HEK293 (cell line): ENCODE measurements around the gene TUBB2B.

Experiments used
- GLIS1 ChIP-seq: fragments of 450-650 bp; formaldehyde crosslinking; IDR thresholded peaks from 2 replicates; pipeline ENCODE4 v1.5.1; 2016; ENCODE audit warnings: missing biosample characterization, missing genetic modification characterization
- HOXC10 ChIP-seq: sonication (generic); formaldehyde crosslinking; IDR thresholded peaks from 2 replicates; pipeline ENCODE4 v1.8.1; 2023; ENCODE audit warnings: mild to moderate bottlenecking, missing genetic modification reagents
- HOXD13 ChIP-seq: sonication (generic); formaldehyde crosslinking; IDR thresholded peaks from 2 replicates; pipeline ENCODE4 v1.8.0; 2022; ENCODE audit warnings: missing genetic modification reagents, borderline replicate concordance
- MYNN ChIP-seq: fragments of 450-650 bp; formaldehyde crosslinking; IDR thresholded peaks from 2 replicates; pipeline ENCODE4 v1.5.1; 2016; ENCODE audit warnings: missing biosample characterization, missing genetic modification characterization, borderline replicate concordance
- PRDM2 ChIP-seq: fragments of 450-650 bp; formaldehyde crosslinking; IDR thresholded peaks from 2 replicates; pipeline ENCODE4 v1.5.1; 2016; ENCODE audit warnings: missing biosample characterization, missing genetic modification characterization, borderline replicate concordance
- REST ChIP-seq: fragments of 450-650 bp; formaldehyde crosslinking; IDR thresholded peaks from 2 replicates; pipeline ENCODE4 v1.5.1; 2016; ENCODE audit warnings: missing biosample characterization, missing genetic modification characterization
- WT1 ChIP-seq: fragments of 450-650 bp; formaldehyde crosslinking; IDR thresholded peaks from 2 replicates; pipeline ENCODE4 v1.5.1; 2016; ENCODE audit warnings: missing biosample characterization, missing genetic modification characterization
- ZBTB10 ChIP-seq: fragments of 450-650 bp; formaldehyde crosslinking; IDR thresholded peaks from 2 replicates; pipeline ENCODE4 v1.5.1; 2016; ENCODE audit warnings: missing biosample characterization, missing genetic modification characterization
- ZBTB17 ChIP-seq: fragments of 450-650 bp; formaldehyde crosslinking; IDR thresholded peaks from 2 replicates; pipeline ENCODE4 v1.5.1; 2016; ENCODE audit warnings: missing biosample characterization, missing genetic modification characterization
- ZBTB20 ChIP-seq: fragments of 450-650 bp; formaldehyde crosslinking; IDR thresholded peaks from 2 replicates; pipeline ENCODE4 v1.5.1; 2016; ENCODE audit warnings: missing biosample characterization, missing genetic modification characterization
- ZBTB21 ChIP-seq: fragments of 450-650 bp; formaldehyde crosslinking; IDR thresholded peaks from 2 replicates; pipeline ENCODE4 v1.5.1; 2017; ENCODE audit warnings: missing biosample characterization, missing genetic modification characterization
- ZBTB48 ChIP-seq: fragments of 450-650 bp; formaldehyde crosslinking; IDR thresholded peaks from 2 replicates; pipeline ENCODE4 v1.5.1; 2016; ENCODE audit warnings: missing biosample characterization, missing genetic modification characterization
- ZBTB7A ChIP-seq: fragments of 450-650 bp; formaldehyde crosslinking; IDR thresholded peaks from 2 replicates; pipeline ENCODE4 v1.5.1; 2016; ENCODE audit warnings: low read depth, missing biosample characterization, missing genetic modification characterization
- ZEB2 ChIP-seq: fragments of 450-650 bp; formaldehyde crosslinking; IDR thresholded peaks from 2 replicates; pipeline ENCODE4 v1.5.1; 2016; ENCODE audit warnings: missing biosample characterization, missing genetic modification characterization
- ZFHX2 ChIP-seq: fragments of 450-650 bp; formaldehyde crosslinking; conservative IDR thresholded peaks from 2 replicates; pipeline ENCODE4 v1.5.1; 2016; ENCODE audit warnings: missing biosample characterization, missing genetic modification characterization
- ZIC2 ChIP-seq: fragments of 450-650 bp; formaldehyde crosslinking; IDR thresholded peaks from 2 replicates; pipeline ENCODE4 v1.5.1; 2016; ENCODE audit warnings: missing biosample characterization, missing genetic modification characterization
- ZNF18 ChIP-seq: fragments of 450-650 bp; formaldehyde crosslinking; IDR thresholded peaks from 2 replicates; pipeline ENCODE4 v1.5.1; 2016; ENCODE audit warnings: missing biosample characterization, missing genetic modification characterization
- ZNF560 ChIP-seq: fragments of 450-650 bp; formaldehyde crosslinking; IDR thresholded peaks from 2 replicates; pipeline ENCODE4 v1.5.1; 2017; ENCODE audit warnings: missing biosample characterization, missing genetic modification characterization, borderline replicate concordance
- ZNF623 ChIP-seq: fragments of 450-650 bp; formaldehyde crosslinking; IDR thresholded peaks from 2 replicates; pipeline ENCODE4 v1.5.1; 2016; ENCODE audit warnings: missing biosample characterization, missing genetic modification characterization
- ZNF701 ChIP-seq: fragments of 450-650 bp; formaldehyde crosslinking; IDR thresholded peaks from 2 replicates; pipeline ENCODE4 v1.5.1; 2016; ENCODE audit warnings: missing biosample characterization, missing genetic modification characterization
- ZNF76 ChIP-seq: fragments of 450-650 bp; formaldehyde crosslinking; IDR thresholded peaks from 2 replicates; pipeline ENCODE4; 2016; ENCODE audit warnings: low read depth, missing biosample characterization, missing genetic modification characterization, borderline replicate concordance
- ZNF792 ChIP-seq: fragments of 450-650 bp; formaldehyde crosslinking; IDR thresholded peaks from 2 replicates; pipeline ENCODE4 v1.5.1; 2016; ENCODE audit warnings: missing biosample characterization, missing genetic modification characterization
- ZNF837 ChIP-seq: fragments of 450-650 bp; formaldehyde crosslinking; IDR thresholded peaks from 2 replicates; pipeline ENCODE4 v1.5.1; 2016; ENCODE audit warnings: missing biosample characterization, missing genetic modification characterization
- TF ChIP-seq, protein P1 (sequence below): fragments of 450-650 bp; formaldehyde crosslinking; IDR thresholded peaks from 2 replicates; pipeline ENCODE4 v1.5.1; 2017; ENCODE audit warnings: missing biosample characterization, missing genetic modification characterization

The TUBB2B gene

GRCh38 chr6:3227363-3228045 lies at the start of gene TUBB2B (continued):
- peak; percentile 1; the same call in 1 of the 2 replicates for TF ChIP-seq PRDM2
- peak; percentile 65 for TF ChIP-seq ZIC2 (tag by site-specific recombination)
- no peak for TF ChIP-seq ZNF701 (tag by site-specific recombination)
- TF ChIP-seq, protein P1, sequence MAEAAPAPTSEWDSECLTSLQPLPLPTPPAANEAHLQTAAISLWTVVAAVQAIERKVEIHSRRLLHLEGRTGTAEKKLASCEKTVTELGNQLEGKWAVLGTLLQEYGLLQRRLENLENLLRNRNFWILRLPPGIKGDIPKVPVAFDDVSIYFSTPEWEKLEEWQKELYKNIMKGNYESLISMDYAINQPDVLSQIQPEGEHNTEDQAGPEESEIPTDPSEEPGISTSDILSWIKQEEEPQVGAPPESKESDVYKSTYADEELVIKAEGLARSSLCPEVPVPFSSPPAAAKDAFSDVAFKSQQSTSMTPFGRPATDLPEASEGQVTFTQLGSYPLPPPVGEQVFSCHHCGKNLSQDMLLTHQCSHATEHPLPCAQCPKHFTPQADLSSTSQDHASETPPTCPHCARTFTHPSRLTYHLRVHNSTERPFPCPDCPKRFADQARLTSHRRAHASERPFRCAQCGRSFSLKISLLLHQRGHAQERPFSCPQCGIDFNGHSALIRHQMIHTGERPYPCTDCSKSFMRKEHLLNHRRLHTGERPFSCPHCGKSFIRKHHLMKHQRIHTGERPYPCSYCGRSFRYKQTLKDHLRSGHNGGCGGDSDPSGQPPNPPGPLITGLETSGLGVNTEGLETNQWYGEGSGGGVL, result peak; percentile 90
- TF ChIP-seq ZBTB7A (tag by site-specific recombination), result peak; percentile 37
- TF ChIP-seq ZBTB20 (tag by site-specific recombination), result peak; percentile 65
- 0 out of 2 replicates have a peak, but pooled peaks have one; percentile 17 for TF ChIP-seq ZNF623
- 0 out of 2 replicates have a peak, but pooled peaks have one; percentile 21 for TF ChIP-seq ZFHX2 (tag by site-specific recombination)
- peak; percentile 90 for TF ChIP-seq GLIS1 (tag by site-specific recombination)
- no peak for TF ChIP-seq HOXD13 (CRISPR knock-in tag)
- no peak for TF ChIP-seq ZNF560 (tag by site-specific recombination)
- TF ChIP-seq ZBTB17 (tag by site-specific recombination), result peak; percentile 53; the same call in 1 of the 2 replicates
- peak; percentile 1; the same call in 1 of the 2 replicates for TF ChIP-seq ZNF76 (tag by site-specific recombination)
- peak; percentile 46 for TF ChIP-seq ZBTB21 (tag by site-specific recombination)
- peak; percentile 95 for TF ChIP-seq ZEB2 (tag by site-specific recombination)
- peak; percentile 24; the same call in 1 of the 2 replicates for TF ChIP-seq REST (tag by site-specific recombination)
- no peak for TF ChIP-seq MYNN
- peak; percentile 17; the same call in 1 of the 2 replicates for TF ChIP-seq HOXC10 (CRISPR knock-in tag)
- TF ChIP-seq ZNF18 (tag by site-specific recombination), result no peak
- peak; percentile 52; the same call in 1 of the 2 replicates for TF ChIP-seq ZNF837 (tag by site-specific recombination)
- no peak for TF ChIP-seq ZNF792 (tag by site-specific recombination)
- peak; percentile 38; the same call in 1 of the 2 replicates for TF ChIP-seq WT1 (tag by site-specific recombination)
- peak; percentile 86 for TF ChIP-seq ZBTB48 (tag by site-specific recombination)
- TF ChIP-seq ZBTB10, result peak; percentile 89
